ENCODE results near the gene FIGN. TPM values are rescaled to one million over a fixed set of nuclear protein-coding genes. Genes with fewer than 3 reads are reported as not detected.

The FIGN gene
- total RNA-seq, 4 donors from 2014 or later: 5.8 to 12.0 (median 11.1) TPM

DNA sequence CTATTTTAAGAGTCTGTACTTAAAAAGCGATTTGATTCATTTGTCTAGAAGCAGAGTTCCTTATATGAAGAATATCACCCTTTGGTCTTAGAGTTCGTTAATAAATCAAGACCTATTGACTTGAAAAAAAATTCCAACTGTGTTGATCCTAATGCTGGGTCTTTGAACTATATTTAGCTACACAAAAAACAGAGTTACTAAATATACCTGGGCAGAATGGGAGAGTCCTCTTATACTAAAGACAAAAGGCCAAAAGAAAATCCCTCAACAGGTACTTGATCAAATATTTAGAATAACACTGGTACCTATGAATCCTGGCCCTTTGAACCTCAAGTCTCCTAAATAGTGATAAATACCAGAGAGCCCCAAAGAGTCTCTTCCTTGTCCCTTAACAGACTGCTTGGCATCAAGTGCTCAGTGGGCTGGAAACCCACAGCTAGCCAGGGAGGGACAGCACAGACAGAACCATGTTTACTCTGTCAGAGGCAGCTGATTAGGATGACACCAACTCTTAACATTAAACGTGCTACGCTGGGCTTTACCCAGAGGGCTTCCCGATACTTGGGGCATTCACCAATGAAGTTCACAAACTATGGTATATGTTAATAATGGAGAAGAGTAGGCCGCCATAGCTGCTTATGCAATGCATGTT is 95.1 kb downstream of the FIGN start:
- H3K4me1 ChIP-seq: peaks cover 0 to 7% (median 2%) of the 10 kb centered on the region in 4 donors
- H3K9me3 ChIP-seq: no peaks in the 10 kb centered on the region
- no peak overlapping the region for H3K4me3 ChIP-seq
- no peaks in the 10 kb centered on the region for H3K27me3 ChIP-seq
- TF ChIP-seq POLR2A (IDR thresholded peaks at IDR 0.05; ENCODE audit: low read depth) (no peak), EP300 (IDR thresholded peaks at IDR 0.05) (no peak), POLR2AphosphoS5 (IDR thresholded peaks at IDR 0.05) (no peak)
- TF ChIP-seq, protein P1, sequence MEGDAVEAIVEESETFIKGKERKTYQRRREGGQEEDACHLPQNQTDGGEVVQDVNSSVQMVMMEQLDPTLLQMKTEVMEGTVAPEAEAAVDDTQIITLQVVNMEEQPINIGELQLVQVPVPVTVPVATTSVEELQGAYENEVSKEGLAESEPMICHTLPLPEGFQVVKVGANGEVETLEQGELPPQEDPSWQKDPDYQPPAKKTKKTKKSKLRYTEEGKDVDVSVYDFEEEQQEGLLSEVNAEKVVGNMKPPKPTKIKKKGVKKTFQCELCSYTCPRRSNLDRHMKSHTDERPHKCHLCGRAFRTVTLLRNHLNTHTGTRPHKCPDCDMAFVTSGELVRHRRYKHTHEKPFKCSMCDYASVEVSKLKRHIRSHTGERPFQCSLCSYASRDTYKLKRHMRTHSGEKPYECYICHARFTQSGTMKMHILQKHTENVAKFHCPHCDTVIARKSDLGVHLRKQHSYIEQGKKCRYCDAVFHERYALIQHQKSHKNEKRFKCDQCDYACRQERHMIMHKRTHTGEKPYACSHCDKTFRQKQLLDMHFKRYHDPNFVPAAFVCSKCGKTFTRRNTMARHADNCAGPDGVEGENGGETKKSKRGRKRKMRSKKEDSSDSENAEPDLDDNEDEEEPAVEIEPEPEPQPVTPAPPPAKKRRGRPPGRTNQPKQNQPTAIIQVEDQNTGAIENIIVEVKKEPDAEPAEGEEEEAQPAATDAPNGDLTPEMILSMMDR (IDR thresholded peaks at IDR 0.05): no peak
- 78% methylated on average over 6 of the region's 6 CpGs for WGBS
- H3K36me3 ChIP-seq: no peaks in the 10 kb centered on the region
- no peak for DNase-seq (ENCODE audit: extremely low spot score)
- no peak overlapping the region for H3K27ac ChIP-seq (replicated peaks in 1 of 4)
- intact Hi-C loops (cut with DNase I): no loop called here

DNA sequence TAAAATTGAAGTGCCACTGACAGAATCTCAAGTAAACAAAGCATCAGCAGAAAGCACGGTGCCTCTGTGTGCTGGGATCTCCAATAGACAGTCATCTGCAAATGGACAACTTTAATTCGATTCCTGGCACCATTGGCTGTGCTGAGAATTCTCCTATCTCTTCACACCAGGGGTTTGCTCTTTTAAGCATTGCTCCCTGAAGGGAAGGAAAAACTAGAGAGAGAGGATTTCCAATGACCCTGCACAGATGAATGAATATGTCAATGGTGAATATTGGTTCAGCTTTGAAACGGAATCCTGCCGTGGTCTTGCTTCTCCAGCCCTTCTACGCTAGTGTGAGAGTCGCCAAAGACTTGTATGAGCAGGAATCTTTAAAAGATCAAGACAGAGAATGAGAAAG is 97.9 kb downstream of the FIGN start:
- Histone ChIP-seq H3K27me3 (no peaks in the 10 kb centered on the region), H3K4me3 (no peak overlapping the region), H3K27ac (replicated peaks in 1 of 4) (no peak overlapping the region), H3K9me3 (no peaks in the 10 kb centered on the region), H3K4me1 (peaks cover 0 to 4% (median 2%) of the 10 kb centered on the region in 4 donors), H3K36me3 (no peaks in the 10 kb centered on the region)
- intact Hi-C loops (cut with DNase I): no loop called here
- no peak for DNase-seq (ENCODE audit: extremely low spot score)
- WGBS: 84% methylated on average over 6 of the region's 6 CpGs
- TF ChIP-seq POLR2AphosphoS5 (IDR thresholded peaks at IDR 0.05): no peak
- TF ChIP-seq POLR2A (IDR thresholded peaks at IDR 0.05; ENCODE audit: low read depth): no peak
- no peak for TF ChIP-seq EP300 (IDR thresholded peaks at IDR 0.05)
- TF ChIP-seq, protein P1 (IDR thresholded peaks at IDR 0.05): no peak

DNA sequence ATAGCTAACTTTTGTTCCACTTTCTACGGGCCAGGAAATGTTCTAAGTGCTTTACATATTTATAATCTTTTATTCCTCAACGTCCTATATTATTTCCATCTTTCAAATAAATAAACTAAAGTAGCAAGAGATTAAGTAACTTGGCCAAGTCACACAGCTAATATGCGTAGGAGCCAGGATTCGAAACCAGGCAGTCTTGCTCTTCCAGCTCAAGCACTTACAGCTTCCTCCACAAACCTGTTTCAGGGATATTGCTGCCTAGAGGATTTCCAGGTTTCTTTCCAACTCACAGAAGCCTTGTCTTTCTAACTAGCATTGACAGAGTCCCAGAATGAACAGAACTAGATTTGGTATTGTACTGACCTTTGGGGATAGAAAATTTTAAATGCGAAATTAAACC is 102.5 kb downstream of the FIGN start:
- Histone ChIP-seq H3K27me3 (no peaks in the 10 kb centered on the region), H3K36me3 (no peaks in the 10 kb centered on the region), H3K4me3 (no peak overlapping the region), H3K9me3 (no peaks in the 10 kb centered on the region), H3K4me1 (peaks cover 0 to 4% (median 1%) of the 10 kb centered on the region in 4 donors), H3K27ac (replicated peaks in 1 of 4) (no peak overlapping the region)
- intact Hi-C loops (cut with DNase I): no loop called here
- TF ChIP-seq EP300 (IDR thresholded peaks at IDR 0.05) (no peak), POLR2AphosphoS5 (IDR thresholded peaks at IDR 0.05) (no peak), POLR2A (IDR thresholded peaks at IDR 0.05; ENCODE audit: low read depth) (no peak)
- TF ChIP-seq, protein P1 (IDR thresholded peaks at IDR 0.05): no peak
- WGBS: 74% methylated on average over 5 of the region's 5 CpGs
- DNase-seq (ENCODE audit: extremely low spot score): no peak

DNA sequence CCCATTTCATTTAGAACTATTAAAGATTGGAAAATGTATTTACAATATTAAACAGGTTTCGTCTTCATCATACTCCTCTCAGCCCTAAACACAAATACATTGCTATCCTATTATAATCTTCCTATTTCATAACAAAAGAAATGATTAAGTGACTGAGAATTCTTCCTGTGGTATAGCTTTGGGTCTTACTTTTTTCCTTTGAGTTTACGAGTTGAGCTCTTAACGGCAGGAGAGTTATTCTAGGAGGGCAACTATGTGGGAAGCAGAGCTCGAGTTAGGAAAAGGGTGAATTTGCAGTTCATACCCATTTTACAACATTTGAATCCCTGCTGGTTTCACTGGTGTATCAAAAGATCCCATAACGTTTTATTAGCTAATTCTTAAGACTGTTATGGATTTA is 105.0 kb downstream of the FIGN start:
- H3K9me3 ChIP-seq: no peaks in the 10 kb centered on the region
- 83% methylated on average over 5 of the region's 5 CpGs for WGBS
- TF ChIP-seq POLR2AphosphoS5 (IDR thresholded peaks at IDR 0.05) (no peak), POLR2A (IDR thresholded peaks at IDR 0.05; ENCODE audit: low read depth) (no peak), EP300 (IDR thresholded peaks at IDR 0.05) (no peak)
- TF ChIP-seq, protein P1 (IDR thresholded peaks at IDR 0.05): no peak

DNA sequence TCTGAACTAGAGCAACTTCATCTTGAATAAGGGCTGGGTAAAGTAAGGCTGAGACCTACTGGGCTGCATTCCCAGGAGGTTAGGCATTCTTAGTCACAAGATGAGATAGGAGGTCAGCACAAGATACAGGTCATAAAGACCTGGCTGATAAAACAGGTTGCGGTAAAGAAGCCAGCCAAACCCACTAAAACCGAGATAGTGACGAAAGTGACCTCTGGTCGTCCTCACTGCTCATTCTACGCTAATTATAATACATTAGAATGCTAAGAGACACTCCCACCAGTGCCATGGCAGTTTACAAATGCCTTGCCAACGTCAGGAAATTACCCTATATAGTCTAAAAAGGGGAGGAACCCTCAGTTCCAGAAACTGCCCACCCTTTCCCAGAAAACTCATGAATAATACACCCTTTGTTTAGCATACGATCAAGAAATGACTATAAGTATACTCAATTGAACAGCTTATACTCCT is 109.1 kb downstream of the FIGN start:
- no peaks in the 10 kb centered on the region for H3K4me1 ChIP-seq
- no peaks in the 10 kb centered on the region for H3K36me3 ChIP-seq
- no peak for DNase-seq (ENCODE audit: extremely low spot score)
- no peak overlapping the region for H3K27ac ChIP-seq (replicated peaks in 1 of 4)
- H3K4me3 ChIP-seq: no peak overlapping the region
- WGBS: 87% methylated on average over 7 of the region's 7 CpGs
- no peaks in the 10 kb centered on the region for H3K27me3 ChIP-seq
- H3K9me3 ChIP-seq: no peaks in the 10 kb centered on the region
- TF ChIP-seq, protein P1 (IDR thresholded peaks at IDR 0.05): no peak
- TF ChIP-seq EP300 (IDR thresholded peaks at IDR 0.05) (no peak), POLR2A (IDR thresholded peaks at IDR 0.05; ENCODE audit: low read depth) (no peak), POLR2AphosphoS5 (IDR thresholded peaks at IDR 0.05) (no peak)
- intact Hi-C loops (cut with DNase I): no loop called here

More for the DNA sequence above, 105.0 kb downstream of the FIGN start:
- Histone ChIP-seq H3K36me3 (no peaks in the 10 kb centered on the region), H3K27me3 (no peaks in the 10 kb centered on the region), H3K27ac (replicated peaks in 1 of 4) (no peak overlapping the region), H3K4me1 (no peaks in the 10 kb centered on the region), H3K4me3 (no peak overlapping the region)
- intact Hi-C loops (cut with DNase I): no loop called here
- no peak for DNase-seq (ENCODE audit: extremely low spot score)
